GM18520 (cell line): ENCODE measurements around the gene ICAM5.
A peak's percentile ranks its signal among the peaks of the same experiment; 100 is the strongest.

Source experiments
- ATAC-seq: cut with Tn5 transposase; IDR thresholded peaks from one replicate; pipeline ENCODE4 v1.9.1; 2021; ENCODE audit not compliant: unreplicated experiment

ICAM5 gene

DNA sequence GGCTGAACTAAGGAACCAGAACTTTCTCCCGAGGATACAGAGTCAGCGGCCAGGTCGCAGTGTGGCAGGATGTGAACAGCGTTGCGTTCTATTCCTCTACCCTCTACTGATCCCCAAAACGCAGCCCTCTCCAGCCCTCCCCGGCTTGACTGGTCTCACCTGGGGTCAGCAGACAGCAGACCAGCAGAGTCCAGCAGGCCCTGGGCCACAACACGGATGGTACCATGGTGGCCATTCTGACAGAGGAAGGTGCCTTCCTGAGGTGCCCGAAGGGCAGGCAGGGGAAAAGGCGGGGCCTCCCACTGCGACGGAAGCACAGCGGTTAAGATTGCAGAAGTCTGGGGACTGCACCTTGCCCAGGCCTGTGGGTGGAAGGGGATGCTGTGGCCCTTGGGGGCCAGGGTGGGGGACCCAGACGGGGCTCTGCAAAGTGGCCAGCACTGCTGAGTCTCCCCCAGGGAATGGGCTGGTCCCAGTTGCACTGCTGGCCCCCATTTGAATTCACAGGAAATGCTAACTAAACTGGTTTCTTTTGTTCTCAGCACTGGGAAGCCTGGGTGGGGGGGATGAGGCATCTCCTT lies 49.7 kb downstream of the ICAM5 start, which contains the start of gene ICAM3:
ICAM3 (minus strand) TSS at position 245 of the 581 bp plus-strand sequence; CDS start at position 235, 10 bp downstream.
- ATAC-seq: peak; percentile 77

DNA sequence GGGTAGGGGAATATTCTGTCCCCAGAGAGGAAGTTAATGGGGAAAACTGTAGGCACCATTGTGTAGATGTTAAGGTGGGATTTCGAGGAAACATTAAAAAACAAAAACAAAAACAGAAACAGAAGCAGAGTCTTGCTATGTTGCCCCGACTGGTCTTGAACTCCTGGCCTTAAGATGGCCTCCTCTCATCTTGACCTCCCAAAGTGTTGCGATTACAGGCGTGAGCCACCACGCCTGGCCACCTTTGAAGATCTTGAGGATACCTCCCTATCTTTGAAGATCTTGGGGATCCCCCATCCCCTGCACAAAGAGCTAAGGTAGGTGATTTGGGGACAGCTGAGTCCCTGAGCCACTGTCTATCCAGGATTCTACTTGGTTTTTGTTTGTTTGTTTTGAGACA lies 50.2 kb downstream of the ICAM5 start:
- ATAC-seq: no peak

DNA sequence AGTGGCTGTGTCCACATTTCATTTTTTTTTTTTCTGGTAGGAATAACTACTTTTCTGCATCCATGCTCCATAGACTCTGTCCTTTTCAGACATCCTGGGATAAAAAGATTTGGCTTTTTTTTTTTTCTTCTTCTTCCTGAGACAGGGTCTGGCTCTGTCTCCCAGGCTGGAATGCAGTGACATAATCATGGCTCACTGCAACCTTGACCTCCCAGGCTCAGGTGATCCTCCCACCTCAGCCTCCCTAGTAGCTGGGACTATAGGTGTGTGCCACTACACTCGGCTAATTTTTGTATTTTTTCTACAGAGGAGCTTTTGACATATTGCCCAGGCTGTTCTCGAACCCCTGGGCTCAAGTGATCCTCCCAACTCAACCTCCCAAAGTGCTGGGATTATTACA lies 53.7 kb downstream of the ICAM5 start:
- no peak for ATAC-seq

DNA sequence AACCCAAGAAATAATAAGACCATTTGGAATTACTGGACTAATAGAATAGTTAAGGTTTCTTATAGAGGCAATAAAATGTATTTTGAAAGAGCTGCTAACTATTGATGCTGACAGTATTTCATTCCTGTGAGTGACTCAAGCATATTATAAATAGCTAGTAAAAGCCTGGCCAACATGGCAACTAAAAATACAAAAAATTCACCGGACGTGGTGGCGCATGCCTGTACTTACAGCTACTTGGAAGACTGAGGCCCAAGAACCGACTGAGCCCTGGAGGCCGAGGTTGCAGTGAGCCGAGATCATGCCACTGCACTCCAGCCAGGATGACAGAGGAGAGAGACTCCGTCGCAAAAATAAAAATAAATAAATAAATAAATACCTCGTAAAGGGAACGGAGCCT lies 55.0 kb downstream of the ICAM5 start:
- no peak for ATAC-seq
